NCI-H1694 treated with DMSO at 0.1 percent for 48 hours (cell line): Measurements from ENCODE around the gene CCDC116.
"Not testable (repeated sequence)": the region's sequence is repeated elsewhere in the genome, so short reads cannot be mapped to it uniquely, and the experiment has no call there.

ENCODE experiments used
- DNase-seq: peaks from one replicate; lab custom pipeline; 2025; lab: John Stamatoyannopoulos, UW

Gene CCDC116

DNA sequence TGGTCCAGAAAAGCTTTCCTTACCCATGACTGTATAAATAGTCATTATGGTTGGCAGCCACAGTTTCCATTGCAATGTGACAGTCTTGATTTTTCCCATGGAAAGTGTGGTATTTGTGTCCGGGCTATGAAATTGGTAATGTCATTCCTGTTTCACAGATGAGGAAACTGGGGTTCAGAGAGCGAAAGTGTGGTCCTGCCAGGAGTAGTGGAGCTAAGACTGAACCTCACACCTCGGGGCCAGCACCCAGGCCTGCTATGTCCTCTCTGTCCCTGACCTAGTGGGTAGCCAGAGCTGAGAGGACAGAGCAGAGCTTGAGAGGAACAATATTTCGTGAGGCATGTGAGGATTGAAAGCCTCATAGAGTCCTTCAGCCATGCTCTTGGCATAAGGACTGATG, 1.5 kb upstream of the CCDC116 start:
- no peak for DNase-seq

- DNase-seq = no peak
These were observed 371 bp downstream of the CCDC116 start for GRCh38 chr22:21632931-21633330.

- no peak for DNase-seq
These were observed 921 bp downstream of the CCDC116 start for GRCh38 chr22:21633481-21633880.

DNA sequence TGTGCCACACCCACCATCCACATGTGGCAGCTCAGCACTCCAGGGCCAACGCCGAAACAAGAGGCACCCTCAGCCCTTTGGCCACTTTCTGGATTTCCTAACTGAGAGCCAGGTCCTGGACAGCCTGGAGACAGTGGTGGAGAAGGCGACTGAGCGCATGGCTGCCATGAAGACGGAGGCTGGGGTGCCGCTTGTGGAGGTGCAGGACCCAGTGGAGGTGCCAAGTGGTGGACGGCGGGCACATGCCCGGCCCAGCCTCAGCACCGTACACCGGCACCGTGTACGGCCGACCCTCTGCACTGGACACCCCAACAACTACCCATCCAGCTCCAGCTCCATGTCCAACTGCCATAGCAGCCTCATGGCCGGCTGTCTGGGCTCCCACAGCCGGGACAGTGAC, 1.5 kb downstream of the CCDC116 start:
- no peak for DNase-seq

GRCh38 chr22:21634844-21635243, 2.3 kb downstream of the CCDC116 start:
- DNase-seq = no peak

DNA sequence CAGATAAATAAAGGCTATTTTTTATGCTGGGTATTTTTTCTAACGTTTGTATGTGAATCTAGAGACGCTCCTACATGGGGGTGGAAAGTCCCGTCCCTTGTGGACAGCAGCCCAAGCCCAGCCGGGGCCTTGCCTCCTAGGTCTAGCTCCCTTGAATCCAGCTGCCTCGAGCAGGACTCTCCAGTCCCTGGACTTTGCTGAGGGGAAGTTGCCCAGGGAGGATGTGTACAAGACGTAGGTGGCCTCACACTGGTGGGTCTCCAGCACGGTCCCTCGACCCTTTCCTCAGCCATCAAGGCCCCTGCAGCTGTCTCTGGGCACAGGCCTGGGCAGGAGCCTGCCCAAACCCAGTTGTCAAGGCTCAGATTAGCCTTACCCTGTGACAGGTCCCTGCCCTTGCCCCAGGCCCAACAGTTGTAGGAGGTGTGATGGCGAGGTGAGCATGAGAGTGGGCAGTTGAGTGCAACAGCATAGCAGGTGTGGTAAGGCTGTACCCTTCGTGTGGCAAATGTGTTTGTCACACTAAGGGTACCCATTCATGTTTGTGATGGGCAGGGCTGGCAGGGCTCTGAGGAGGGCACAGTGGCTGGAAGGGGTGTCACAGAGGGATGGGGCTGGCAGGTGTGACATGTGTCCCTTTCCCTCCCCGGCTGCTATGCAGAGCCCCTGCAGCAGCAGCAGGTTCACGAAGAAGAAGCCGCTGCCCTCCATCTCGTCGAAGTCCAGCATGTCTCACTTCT, 3.4 kb downstream of the CCDC116 start:
- no peak for DNase-seq

DNA sequence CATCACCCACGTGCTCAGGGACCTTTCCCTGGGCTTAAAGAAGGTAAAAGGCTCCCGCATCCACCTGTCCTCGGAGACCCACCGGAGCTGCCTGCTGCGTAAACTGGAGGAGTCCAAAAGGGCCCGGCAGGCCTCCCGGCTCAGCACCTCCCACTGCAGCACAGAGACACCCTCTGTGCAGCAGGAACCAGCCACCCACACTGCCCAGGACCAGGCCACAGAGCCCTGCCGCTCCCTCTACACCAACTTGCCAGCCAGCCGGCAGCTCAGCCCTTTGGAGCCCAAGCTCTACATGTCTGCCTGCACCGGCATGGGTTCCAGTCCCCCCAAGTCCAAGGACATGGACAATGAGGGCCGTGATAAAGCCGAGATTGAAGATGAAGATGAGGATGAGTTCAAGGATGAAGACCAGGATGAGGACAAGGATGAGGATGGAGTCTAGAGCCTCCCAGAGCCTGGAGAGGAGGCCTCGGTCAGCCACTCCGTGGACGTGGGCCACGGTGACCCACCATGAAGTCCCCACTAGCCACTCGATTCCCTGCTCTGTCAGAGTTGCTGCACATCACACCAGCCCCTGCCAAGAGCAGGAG, 4.2 kb downstream of the CCDC116 start:
- no peak for DNase-seq

DNA sequence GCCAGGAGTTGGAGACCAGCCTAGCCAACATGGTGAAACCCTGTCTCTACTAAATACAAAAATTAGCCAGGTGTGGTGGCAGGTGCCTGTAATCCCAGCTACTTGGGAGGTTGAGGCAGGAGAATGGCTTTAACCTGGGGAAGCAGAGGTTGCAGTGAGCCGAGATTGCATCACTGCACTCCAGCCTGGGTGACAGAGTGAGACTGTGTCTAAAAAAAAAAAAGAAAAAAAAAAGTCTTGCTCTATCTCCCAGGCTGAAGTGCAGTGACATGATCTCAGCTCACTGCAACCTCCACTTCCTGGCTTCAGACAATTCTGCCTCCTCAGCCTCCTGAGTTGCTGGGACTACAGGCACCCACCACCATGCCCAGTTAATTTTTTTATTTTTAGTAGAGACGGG, 4.9 kb downstream of the CCDC116 start:
- not testable (repeated sequence) for DNase-seq

GRCh38 chr22:21639359-21639758, 6.8 kb downstream of the CCDC116 start:
- no peak for DNase-seq

DNA sequence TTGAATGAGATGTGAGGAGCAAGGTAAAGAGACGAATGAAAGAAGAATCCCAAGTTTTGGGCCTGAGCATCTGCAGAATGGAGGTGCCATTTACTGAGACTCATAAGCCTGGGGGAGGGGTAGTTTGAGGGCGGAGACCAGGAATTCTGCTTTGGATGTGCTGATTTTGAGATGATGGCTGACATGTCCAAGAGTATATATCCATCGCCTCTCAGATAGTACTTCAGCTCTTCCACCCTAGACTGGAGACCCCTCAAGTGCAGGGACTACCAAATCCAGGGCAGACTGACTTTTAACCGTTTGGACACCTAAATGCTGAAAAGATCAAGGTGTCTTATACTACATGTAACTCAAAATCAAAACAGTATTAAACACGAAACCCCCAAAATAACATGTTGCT, 8.2 kb downstream of the CCDC116 start:
- no peak for DNase-seq

DNA sequence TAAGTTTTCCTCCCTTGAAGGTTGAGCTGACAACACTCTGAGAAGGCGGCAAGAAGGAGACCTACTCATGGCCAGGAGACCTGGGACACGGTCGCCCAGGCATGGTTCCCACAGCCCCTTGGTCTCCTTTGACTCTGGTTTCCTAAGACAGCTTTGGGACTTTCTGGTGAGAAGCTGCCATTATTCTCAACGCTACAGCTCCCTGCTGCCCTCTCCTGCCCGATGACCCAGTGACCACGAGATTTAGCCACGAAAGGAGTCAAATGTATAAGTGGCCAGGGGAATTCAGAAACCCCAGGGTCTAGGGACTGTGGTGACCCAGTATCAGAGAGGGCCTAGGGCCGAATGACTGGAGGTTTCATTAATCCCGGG, 8.8 kb downstream of the CCDC116 start:
- no peak for DNase-seq

GRCh38 chr22:21641789-21642583, 9.4 kb downstream of the CCDC116 start, which contains the start of gene SDF2L1:
TSS of gene SDF2L1 (plus strand) at chr22:21642302. CDS start at chr22:21642337, 35 bp downstream.
- DNase-seq = peak; percentile 98

DNA sequence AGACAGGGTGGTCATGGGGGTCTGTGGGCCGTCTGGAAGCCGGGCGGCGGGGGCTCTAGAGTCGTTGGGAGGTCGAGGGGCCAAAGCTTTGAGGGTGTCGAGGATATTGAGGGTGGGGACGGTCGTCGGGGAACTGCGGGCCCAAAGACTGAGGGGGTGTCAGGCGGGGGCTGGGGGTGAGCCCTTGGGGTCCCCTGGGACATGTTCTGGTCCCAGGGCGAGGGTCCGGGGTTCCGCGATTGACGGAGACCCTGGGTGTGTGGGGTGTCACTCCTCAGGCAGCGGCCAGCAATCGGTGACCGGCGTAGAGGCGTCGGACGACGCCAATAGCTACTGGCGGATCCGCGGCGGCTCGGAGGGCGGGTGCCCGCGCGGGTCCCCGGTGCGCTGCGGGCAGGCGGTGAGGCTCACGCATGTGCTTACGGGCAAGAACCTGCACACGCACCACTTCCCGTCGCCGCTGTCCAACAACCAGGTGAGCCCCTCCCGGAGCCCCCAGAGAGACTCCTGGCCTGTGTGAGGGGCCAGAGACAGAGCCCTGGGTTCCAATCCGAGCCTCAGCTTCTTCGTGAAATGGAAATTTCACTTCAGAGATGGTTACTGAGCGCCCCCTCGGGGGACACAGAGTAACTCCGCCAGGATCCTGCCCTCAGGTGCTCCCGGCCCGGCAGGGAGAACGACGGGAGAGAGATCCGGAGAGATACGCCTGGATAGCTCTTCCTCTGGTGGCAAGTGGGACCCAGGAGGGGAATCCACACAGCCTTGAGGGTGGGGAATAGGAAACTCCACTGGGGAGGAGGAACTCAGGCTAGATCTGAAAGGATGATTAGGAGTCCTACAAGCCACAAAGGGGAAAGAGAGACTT, 10.3 kb downstream of the CCDC116 start:
- peak; percentile 72 for DNase-seq

- no peak for DNase-seq
These were observed 11.2 kb downstream of the CCDC116 start for GRCh38 chr22:21643533-21644357.

- DNase-seq = not testable (repeated sequence)
These were observed 13.0 kb downstream of the CCDC116 start for GRCh38 chr22:21645513-21645912.

DNA sequence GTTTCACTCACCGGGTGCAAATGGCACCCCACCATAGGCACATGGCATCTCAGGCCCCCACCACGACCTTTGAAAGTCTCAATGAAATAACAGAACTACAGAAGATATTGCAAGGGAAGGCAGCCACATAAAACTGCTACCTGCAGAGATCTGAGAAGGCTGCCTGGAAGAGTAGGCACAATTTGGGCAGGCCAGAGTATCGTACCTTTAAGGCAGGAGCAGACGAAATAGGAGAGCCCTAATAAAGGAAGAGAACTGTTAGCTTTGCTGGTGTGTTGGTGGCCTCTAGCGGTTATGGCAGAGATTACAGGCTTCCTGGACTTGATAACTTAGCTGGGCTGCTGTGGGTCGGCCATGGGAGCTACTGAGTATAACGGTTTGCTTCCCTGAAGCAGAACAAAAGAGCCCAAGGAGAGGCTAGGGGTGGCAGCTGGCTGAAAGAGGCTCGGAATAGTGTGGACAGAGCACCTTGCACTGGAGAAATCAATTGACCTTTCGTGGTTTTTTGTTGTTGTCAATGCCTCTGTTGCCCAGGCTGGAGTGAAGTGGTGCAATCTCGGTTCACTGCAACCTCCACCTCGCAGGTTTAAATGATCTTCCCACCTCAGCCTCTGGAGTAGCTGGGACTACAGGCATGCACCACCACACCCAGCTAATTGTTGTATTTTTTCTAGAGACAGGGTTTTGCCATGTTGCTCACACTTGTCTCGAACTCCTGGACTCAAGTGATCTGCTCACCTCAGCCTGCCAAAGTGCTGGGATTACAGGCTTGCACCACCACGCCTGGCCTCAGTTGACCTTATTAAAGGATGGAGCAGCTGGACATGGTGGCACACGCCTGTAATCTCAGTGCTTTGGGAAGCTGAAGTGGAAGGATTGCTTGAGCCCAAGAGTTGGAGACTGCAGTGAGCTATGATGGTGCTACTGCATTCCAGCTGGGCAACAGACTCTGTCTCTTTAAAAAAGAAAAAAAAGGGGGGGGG, 14.3 kb downstream of the CCDC116 start:
- peak; percentile 88 for DNase-seq

DNA sequence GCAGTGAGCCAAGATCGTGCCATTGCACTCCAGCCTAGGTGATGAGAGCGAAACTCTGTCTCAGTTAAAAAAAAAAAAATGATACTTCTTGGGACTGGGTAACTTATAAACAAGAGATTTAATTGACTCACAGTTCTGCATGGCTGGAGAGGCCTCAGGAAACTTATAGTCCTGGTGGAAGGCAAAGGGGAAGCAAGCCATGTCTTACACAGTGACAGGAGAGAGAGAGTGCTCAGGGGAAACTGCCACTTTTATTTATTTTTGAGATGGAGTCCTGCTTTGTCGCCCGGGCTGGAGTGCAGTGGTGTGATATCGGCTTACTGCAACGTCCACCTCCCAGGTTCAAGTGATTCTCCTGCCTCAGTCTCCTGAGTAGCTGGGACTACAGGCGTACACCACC, 17.7 kb downstream of the CCDC116 start:
- DNase-seq = no peak

DNA sequence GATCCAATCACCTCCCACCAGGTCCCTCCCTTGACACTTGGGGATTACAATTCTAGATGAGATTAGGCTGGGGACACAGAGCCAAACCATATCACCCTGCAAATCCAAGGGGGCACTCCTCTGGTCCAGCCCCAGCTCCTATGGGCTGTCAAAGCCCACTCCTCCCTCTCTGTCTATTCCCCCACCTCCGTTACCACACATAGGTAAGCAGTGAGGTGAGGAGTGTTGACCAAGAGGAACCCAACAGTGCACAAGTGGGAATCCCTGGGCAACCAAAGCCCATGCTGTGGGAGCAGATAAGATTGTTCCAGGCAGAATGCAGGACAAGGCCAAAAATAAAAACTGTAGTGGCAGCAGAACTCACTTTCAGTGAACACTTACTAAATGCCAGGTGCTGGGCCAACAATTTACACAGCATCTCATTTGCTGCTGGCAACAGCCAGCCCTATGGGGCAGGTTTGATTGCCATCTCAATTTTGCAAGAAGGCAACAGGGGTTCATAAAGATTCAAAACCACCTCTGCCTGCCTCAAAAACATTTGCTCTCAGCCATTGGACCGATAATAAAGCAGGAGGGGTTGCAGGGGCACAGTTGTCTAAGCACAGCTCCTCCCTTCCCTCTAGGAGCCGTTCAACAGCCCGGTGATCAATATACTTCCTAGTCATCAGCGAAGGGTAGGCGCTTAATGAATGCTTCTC, 18.4 kb downstream of the CCDC116 start:
- no peak for DNase-seq

GRCh38 chr22:21651521-21652009, 19.0 kb downstream of the CCDC116 start:
- peak; percentile 37 for DNase-seq
